ENCODE data around the gene BTBD8.

- TF ChIP-seq CTCF (IDR thresholded peaks at IDR 0.05), result no peak
- TF ChIP-seq POLR2A (IDR thresholded peaks at IDR 0.05), result no peak
Measured at GRCh38 chr1:92136341-92136740, 56.2 kb downstream of the BTBD8 start.

Data from testis (tissue), 2 donors.